ENCODE results near the gene CACNG8. TPM values are rescaled to one million over a fixed set of nuclear protein-coding genes. Genes with fewer than 3 reads are reported as not detected.
"Not testable (repeated sequence)": the region's sequence is repeated elsewhere in the genome, so short reads cannot be mapped to it uniquely, and the experiment has no call there.

The CACNG8 gene
- polyA plus RNA-seq, 5 donors = 0.07 to 0.13 (median 0.10) TPM

DNA sequence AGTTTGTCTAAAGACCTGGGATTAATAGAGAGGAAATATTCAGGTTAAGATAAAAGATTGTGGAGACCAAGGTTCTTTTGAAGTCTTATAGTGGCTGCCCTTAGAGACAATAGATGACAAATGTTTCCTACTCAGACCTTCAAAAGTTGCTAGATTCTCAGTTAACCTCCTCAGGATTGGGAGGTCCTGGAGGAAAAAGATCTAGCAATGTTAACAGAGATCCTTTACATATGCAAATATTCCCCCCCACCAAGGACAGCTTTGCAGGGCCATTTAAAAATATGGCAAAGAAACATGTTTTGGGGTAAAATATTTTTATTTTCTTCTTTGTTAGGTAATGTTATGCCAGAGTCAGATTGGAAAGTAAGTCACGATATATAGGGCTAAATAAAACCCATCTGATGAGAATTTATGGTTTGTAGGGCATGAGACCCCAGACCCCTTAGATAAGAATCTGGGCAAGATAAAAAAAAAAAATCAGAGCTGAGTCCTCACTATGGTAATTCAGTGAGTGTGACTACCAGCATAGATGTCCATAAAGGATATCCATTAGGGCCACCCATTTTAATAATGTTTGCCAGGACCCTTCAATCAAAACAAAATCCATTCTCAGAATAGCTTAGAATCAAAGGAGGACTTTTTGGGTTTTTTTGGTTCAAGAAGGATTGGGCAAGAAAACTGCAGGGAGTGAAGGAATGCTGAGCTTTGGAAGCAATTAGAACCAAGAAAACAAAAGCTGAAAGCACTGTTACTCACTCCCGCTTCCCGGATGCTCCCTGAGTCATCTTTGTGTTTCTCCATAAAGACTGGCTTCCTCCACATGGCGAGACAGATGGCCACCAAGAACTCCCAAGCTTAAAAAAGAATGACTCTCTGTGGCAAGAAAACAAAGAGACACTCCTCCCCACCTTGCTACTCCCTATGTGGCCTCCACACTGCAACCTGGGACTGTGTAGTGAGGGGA, 72.8 kb downstream of the CACNG8 start:
- no peak for DNase-seq

DNA sequence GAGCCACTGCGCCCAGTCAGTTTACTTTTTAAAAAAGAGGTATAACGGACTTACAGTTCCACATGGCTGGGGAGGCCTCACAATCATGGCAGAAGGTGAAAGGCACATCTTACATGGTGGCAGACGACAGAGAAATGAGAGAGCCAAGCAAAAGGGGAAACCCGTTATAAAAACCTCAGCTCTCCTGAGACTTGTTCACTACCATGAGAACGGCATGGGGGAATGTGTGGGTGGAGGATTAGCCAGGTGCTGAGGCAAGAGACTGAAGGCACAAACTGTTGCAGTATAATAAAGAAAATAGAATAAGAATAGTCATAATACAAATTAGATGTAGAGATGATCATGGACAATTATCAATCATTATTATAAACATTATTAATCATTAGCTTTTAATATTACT, 73.8 kb downstream of the CACNG8 start:
- DNase-seq = not testable (repeated sequence)

Other genes with a start within 250 kb of the CACNG8 start
- gene NLRP12, start 138.6 kb upstream of the CACNG8 start, polyA plus RNA-seq (ENCODE audit: insufficient read depth in 1 of 5, insufficient read length in 5 of 5, low replicate concordance in 1 of 5) = under 1 TPM; 0.38 to 0.51 (median 0.41) TPM
- gene MYADM, start 95.1 kb upstream of the CACNG8 start, polyA plus RNA-seq (ENCODE audit: insufficient read depth in 1 of 5, insufficient read length in 5 of 5, low replicate concordance in 1 of 5) = 100 to 1,000 TPM in 1 of 5 donors, 10 to 100 TPM in 4; 56.6 to 117 (median 71.2) TPM
- gene PRKCG, start 80.7 kb upstream of the CACNG8 start, polyA plus RNA-seq (ENCODE audit: insufficient read depth in 1 of 5, insufficient read length in 5 of 5, low replicate concordance in 1 of 5) = under 1 TPM in 4 of 5 donors, not detected in 1; 0.19 to 0.46 (median 0.42) TPM
- under 1 TPM in 1 of 5 donors, not detected in 4; 0.09 TPM for gene CACNG7, start 53.7 kb upstream of the CACNG8 start, polyA plus RNA-seq (ENCODE audit: insufficient read depth in 1 of 5, insufficient read length in 5 of 5, low replicate concordance in 1 of 5)
- gene CACNG6, start 28.7 kb downstream of the CACNG8 start, polyA plus RNA-seq (ENCODE audit: insufficient read depth in 1 of 5, insufficient read length in 5 of 5, low replicate concordance in 1 of 5) = 1 to 10 TPM in 3 of 5 donors, under 1 TPM in 2; 0.21 to 2.6 (median 1.0) TPM
- under 1 TPM in 3 of 5 donors, not detected in 2; 0.17 to 0.41 (median 0.30) TPM for gene VSTM1, start 101.0 kb downstream of the CACNG8 start, polyA plus RNA-seq (ENCODE audit: insufficient read depth in 1 of 5, insufficient read length in 5 of 5, low replicate concordance in 1 of 5)
- under 1 TPM in 4 of 5 donors, not detected in 1; 0.15 to 0.27 (median 0.18) TPM for gene TARM1, start 118.4 kb downstream of the CACNG8 start, polyA plus RNA-seq (ENCODE audit: insufficient read depth in 1 of 5, insufficient read length in 5 of 5, low replicate concordance in 1 of 5)
- under 1 TPM; 0.38 to 0.73 (median 0.56) TPM for gene OSCAR, start 137.9 kb downstream of the CACNG8 start, polyA plus RNA-seq (ENCODE audit: insufficient read depth in 1 of 5, insufficient read length in 5 of 5, low replicate concordance in 1 of 5)
- gene NDUFA3, start 139.9 kb downstream of the CACNG8 start, polyA plus RNA-seq (ENCODE audit: insufficient read depth in 1 of 5, insufficient read length in 5 of 5, low replicate concordance in 1 of 5) = 100 to 1,000 TPM in 1 of 5 donors, 10 to 100 TPM in 4; 65.2 to 157 (median 85.5) TPM
- gene TFPT, start 152.7 kb downstream of the CACNG8 start, polyA plus RNA-seq (ENCODE audit: insufficient read depth in 1 of 5, insufficient read length in 5 of 5, low replicate concordance in 1 of 5) = 10 to 100 TPM; 13.1 to 25.5 (median 18.1) TPM
- gene PRPF31, start 152.8 kb downstream of the CACNG8 start, polyA plus RNA-seq (ENCODE audit: insufficient read depth in 1 of 5, insufficient read length in 5 of 5, low replicate concordance in 1 of 5) = 10 to 100 TPM; 50.3 to 71.0 (median 60.2) TPM
- 10 to 100 TPM; 54.3 to 69.4 (median 59.5) TPM for gene CNOT3, start 174.8 kb downstream of the CACNG8 start, polyA plus RNA-seq (ENCODE audit: insufficient read depth in 1 of 5, insufficient read length in 5 of 5, low replicate concordance in 1 of 5)
- gene LENG1, start 196.8 kb downstream of the CACNG8 start, polyA plus RNA-seq (ENCODE audit: insufficient read depth in 1 of 5, insufficient read length in 5 of 5, low replicate concordance in 1 of 5) = 10 to 100 TPM in 1 of 5 donors, 1 to 10 TPM in 4; 6.5 to 12.3 (median 7.9) TPM
- gene TMC4, start 210.2 kb downstream of the CACNG8 start, polyA plus RNA-seq (ENCODE audit: insufficient read depth in 1 of 5, insufficient read length in 5 of 5, low replicate concordance in 1 of 5) = 10 to 100 TPM; 21.9 to 42.8 (median 32.1) TPM
- 10 to 100 TPM; 44.0 to 69.4 (median 54.5) TPM for gene MBOAT7, start 226.6 kb downstream of the CACNG8 start, polyA plus RNA-seq (ENCODE audit: insufficient read depth in 1 of 5, insufficient read length in 5 of 5, low replicate concordance in 1 of 5)
- gene TSEN34, start 228.4 kb downstream of the CACNG8 start, polyA plus RNA-seq (ENCODE audit: insufficient read depth in 1 of 5, insufficient read length in 5 of 5, low replicate concordance in 1 of 5) = 10 to 100 TPM; 35.0 to 66.7 (median 44.3) TPM
- gene RPS9, start 237.9 kb downstream of the CACNG8 start, polyA plus RNA-seq (ENCODE audit: insufficient read depth in 1 of 5, insufficient read length in 5 of 5, low replicate concordance in 1 of 5) = 1,000 to 10,000 TPM; 1,645 to 2,801 (median 2,081) TPM